Fibroblast of skin of left quadriceps (primary cell): ENCODE results near the gene NIPSNAP2.
A peak's percentile ranks its signal among the peaks of the same experiment; 100 is the strongest.
"Not testable (repeated sequence)": the region's sequence is repeated elsewhere in the genome, so short reads cannot be mapped to it uniquely, and the experiment has no call there.

Experiments used
- DNase-seq, 2 experiments: peaks; one replicate each; pipeline ENCODE4 v3.0.0-alpha.2; 2013; ENCODE audit warnings: low read depth in 2 of 2

NIPSNAP2 gene

DNA sequence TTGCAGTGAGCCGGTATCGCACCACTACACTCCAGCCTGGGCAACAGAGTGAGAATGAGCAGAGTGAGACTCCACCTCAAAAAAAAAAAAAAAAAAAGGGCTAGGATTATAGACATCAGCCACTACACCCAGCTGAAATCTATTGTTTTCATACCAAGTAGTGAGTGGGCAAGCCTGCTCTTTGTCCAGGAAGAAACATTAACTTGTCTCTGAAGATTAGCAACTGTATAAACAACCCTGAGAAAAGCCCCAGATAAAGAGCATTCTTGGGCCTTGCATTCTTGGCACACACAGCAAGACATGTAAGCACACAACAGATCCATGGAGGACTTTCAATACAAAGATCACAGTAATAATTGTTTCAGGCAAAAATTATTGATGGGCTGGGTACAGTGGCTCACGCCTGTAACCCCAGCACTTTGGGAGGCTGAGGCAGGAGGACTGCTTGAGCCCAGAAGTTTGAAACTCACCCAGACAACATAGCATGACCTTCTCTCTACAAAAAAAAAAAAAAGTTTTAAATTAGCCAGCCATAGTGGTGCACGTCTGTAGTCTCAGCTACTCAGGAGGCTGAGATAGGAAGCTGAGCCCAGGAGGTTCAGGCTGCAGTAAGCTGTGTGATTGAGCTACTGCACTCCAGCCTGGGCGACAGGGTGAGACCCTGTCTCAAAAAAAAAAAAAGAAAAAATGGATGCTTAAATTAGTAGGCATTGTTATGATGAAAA is 82.5 kb downstream of the NIPSNAP2 start:
- peak in 1 of 2 experiments; percentile 49 for DNase-seq

DNA sequence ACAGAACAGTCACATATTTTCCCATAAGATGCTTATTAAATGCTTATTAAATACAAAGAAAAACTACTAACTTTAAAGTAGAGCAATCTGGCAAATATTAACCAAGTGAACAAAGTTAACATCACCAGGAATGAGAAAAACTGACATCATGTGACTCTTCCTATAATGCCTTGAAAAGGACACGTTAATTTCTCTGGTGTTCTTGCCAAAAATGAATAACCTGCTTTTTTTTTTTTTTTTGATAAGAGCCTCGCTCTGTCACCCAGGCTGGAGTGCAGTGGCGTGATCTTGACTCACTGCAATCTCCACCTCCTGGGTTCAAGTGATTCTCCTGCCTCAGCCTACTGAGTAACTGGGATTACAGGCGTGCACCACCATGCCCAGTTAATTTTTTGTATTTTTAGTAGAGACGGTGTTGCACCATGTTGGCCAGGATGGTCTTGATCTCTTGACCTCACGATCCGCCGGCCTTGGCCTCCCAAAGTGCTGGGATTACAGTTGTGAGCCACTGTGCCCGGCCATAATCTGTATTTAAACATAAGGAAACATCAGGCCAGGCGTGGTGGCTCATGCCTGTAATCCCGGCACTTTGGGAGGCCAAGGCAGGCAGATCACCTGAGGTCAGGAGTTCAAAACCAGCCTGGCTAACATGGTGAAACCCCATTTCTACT is 83.2 kb downstream of the NIPSNAP2 start:
- not testable (repeated sequence) for DNase-seq

DNA sequence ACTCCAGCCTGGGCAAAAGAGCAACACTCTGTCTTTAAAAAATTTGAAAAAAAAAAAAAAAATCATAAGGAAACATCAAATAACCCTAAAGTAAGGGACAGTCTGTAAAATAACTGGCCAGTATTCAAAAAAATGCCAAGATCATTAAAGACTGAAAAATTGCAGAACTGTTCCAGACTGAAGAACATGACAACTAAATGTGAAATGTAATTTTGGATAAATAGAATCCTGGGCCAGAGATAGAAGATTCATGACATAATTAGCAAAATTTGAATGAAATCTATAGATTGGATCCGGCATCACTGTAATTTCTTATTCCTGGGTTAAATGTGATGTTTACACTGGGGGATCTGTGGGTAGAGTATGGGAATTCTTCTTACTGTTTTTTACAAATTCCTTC is 83.9 kb downstream of the NIPSNAP2 start:
- no peak for DNase-seq

DNA sequence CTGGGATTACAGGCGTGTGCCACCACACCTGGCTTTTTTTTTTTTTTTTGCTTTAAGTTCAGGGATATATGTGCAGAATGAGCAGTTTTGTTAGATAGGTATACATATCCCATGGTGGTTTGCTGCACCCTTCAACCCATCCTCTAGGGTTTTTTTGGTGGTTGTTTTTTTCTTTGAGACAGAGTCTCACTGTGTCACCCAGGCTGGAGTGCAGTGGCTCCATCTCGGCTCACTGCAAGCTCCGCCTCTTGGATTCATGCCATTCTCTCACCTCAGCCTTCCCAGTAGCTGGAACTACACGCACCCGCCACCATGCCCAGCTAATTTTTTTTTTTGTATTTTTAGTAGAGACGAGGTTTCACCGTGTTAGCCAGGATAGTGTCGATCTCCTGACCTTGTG is 84.4 kb downstream of the NIPSNAP2 start:
- not testable (repeated sequence) for DNase-seq
